GM23338 (cell line): Measurements from ENCODE around the gene TBX1. TPM values are rescaled to one million over a fixed set of nuclear protein-coding genes. Genes with fewer than 3 reads are reported as not detected.

ENCODE experiments used
- ATAC-seq: fragments of 200-7000 bp; cut with Tn5 transposase; 3 replicates; pipeline ENCODE4 v1.9.1; 2020
- DNase-seq: peaks from one replicate; pipeline ENCODE4 v3.0.0-alpha.2; 2015; ENCODE audit warnings: low spot score
- H2AFZ ChIP-seq: fragments of 200-600 bp; sonication (generic); 2 replicates; pipeline ENCODE4 v1.8.0; 2016; ENCODE audit warnings: antibody characterized with exemption, mild to moderate bottlenecking, moderate library complexity
- H3F3A ChIP-seq: fragments of 200-600 bp; sonication (generic); replicated peaks from 2 replicates; pipeline ENCODE4 v1.8.0; 2017; ENCODE audit warnings: antibody characterized with exemption, mixed run types, low read depth
- H3K27ac ChIP-seq: fragments of 200-600 bp; sonication (generic); 2 replicates; pipeline ENCODE4 v1.6.1; 2016; ENCODE audit warnings: low read depth
- H3K27me3 ChIP-seq: fragments of 200-600 bp; sonication (generic); 2 replicates; pipeline ENCODE4 v1.8.0; 2016; ENCODE audit warnings: mild to moderate bottlenecking, mixed run types, moderate library complexity; ENCODE audit not compliant: insufficient read depth
- H3K36me3 ChIP-seq: fragments of 200-600 bp; sonication (generic); 2 replicates; pipeline ENCODE4 v1.8.0; 2016; ENCODE audit warnings: mild to moderate bottlenecking; ENCODE audit not compliant: insufficient read depth
- H3K4me1 ChIP-seq: fragments of 200-600 bp; sonication (generic); 2 replicates; pipeline ENCODE4 v1.8.0; 2016; ENCODE audit warnings: mild to moderate bottlenecking, moderate library complexity; ENCODE audit not compliant: insufficient read depth
- H3K4me2 ChIP-seq: fragments of 200-600 bp; sonication (generic); 2 replicates; pipeline ENCODE4 v1.7.1; 2017; ENCODE audit warnings: mixed run types
- H3K4me3 ChIP-seq: fragments of 200-600 bp; sonication (generic); 2 replicates; pipeline ENCODE4 v1.6.1; 2016; ENCODE audit warnings: mixed run types
- H3K79me2 ChIP-seq: fragments of 200-600 bp; sonication (generic); replicated peaks from 2 replicates; pipeline ENCODE4 v1.8.0; 2017; ENCODE audit warnings: mild to moderate bottlenecking; ENCODE audit not compliant: insufficient read depth
- H3K9me2 ChIP-seq: fragments of 200-600 bp; sonication (generic); 2 replicates; pipeline ENCODE4 v1.8.0; 2017; ENCODE audit not compliant: insufficient read depth
- H4K20me1 ChIP-seq: fragments of 200-600 bp; sonication (generic); replicated peaks from 2 replicates; pipeline ENCODE4 v1.8.0; 2017; ENCODE audit warnings: mild to moderate bottlenecking; ENCODE audit not compliant: insufficient read depth
- H3K27ac Mint-ChIP-seq: 2 replicates; pipeline ENCODE4 v1.8.0; 2020; ENCODE audit warnings: inconsistent platforms, mild to moderate bottlenecking, moderate library complexity, mixed read lengths
- H3K27me3 Mint-ChIP-seq: 3 replicates; pipeline ENCODE4 v1.8.0; 2022; ENCODE audit warnings: low read depth, mild to moderate bottlenecking, moderate library complexity, mixed read lengths, inconsistent platforms; ENCODE audit not compliant: insufficient read depth, poor library complexity
- H3K36me3 Mint-ChIP-seq: 3 replicates; pipeline ENCODE4 v1.8.0; 2021; ENCODE audit warnings: low read depth, mild to moderate bottlenecking, inconsistent platforms, moderate library complexity, mixed read lengths
- H3K4me1 Mint-ChIP-seq: 3 replicates; pipeline ENCODE4 v1.8.0; 2020; ENCODE audit warnings: mild to moderate bottlenecking, inconsistent platforms, mixed read lengths
- H3K4me3 Mint-ChIP-seq: 3 replicates; pipeline ENCODE4 v1.8.0; 2021; ENCODE audit warnings: moderate library complexity, mild to moderate bottlenecking, inconsistent platforms, mixed read lengths
- H3K9me3 Mint-ChIP-seq: 3 replicates; pipeline ENCODE4 v1.8.0; 2020; ENCODE audit warnings: moderate library complexity, mild to moderate bottlenecking, inconsistent platforms, mixed read lengths
- CREB1 ChIP-seq: fragments of 250-450 bp; sonication (Bioruptor Pico); IDR thresholded peaks from 2 replicates; pipeline ENCODE4 v1.5.0; 2020; ENCODE audit warnings: low read depth, mild to moderate bottlenecking, moderate library complexity
- CTCF ChIP-seq, 2 experiments: fragments of 200-600 bp in 1 of 2; sonication (generic) in 1 of 2; conservative IDR thresholded peaks; 2 replicates each; pipeline versions ENCODE4 v1.5.1 to v1.6.1; 2016 to 2017; ENCODE audit warnings: antibody characterized with exemption in 2 of 2, low read depth in 2 of 2, mild to moderate bottlenecking in 2 of 2, moderate library complexity in 1 of 2
- EZH2 ChIP-seq: fragments of 200-600 bp; sonication (generic); IDR thresholded peaks from one replicate; pipeline ENCODE4 v1.8.0; 2017; ENCODE audit warnings: antibody characterized with exemption, mild to moderate bottlenecking, low read depth; ENCODE audit not compliant: unreplicated experiment
- EZH2phosphoT487 ChIP-seq: fragments of 200-600 bp; sonication (generic); IDR thresholded peaks from one replicate; pipeline ENCODE4 v1.8.1; 2018; ENCODE audit warnings: antibody characterized with exemption; ENCODE audit not compliant: unreplicated experiment
- POLR2AphosphoS5 ChIP-seq: IDR thresholded peaks from 2 replicates; pipeline ENCODE4 v1.6.1; 2016; ENCODE audit warnings: antibody characterized with exemption, low read depth
- ZNF462 ChIP-seq: fragments of 250-450 bp; sonication (Bioruptor Pico); IDR thresholded peaks from 2 replicates; pipeline ENCODE4 v1.5.0; 2020; ENCODE audit warnings: mild to moderate bottlenecking, moderate library complexity
- polyA plus RNA-seq: library from polyadenylated mRNA; unstranded; fragments of >200 nt; fragmentation: Nextera tagmentation; extraction: Ambion mirVana; gene quantifications from 2 replicates; pipeline ENCODE4 v1.2.1, GENCODE V29; 2016
- total RNA-seq: library from RNA; depleted of rRNA; stranded (reverse); fragments of >200 nt; shearing (Covaris generic); gene quantifications from 2 replicates; pipeline ENCODE4 v1.2.3, GENCODE V29; 2014

The TBX1 gene
- total and polyA plus RNA-seq, 2 experiments from 2014 or later = 0.19 to 0.66 TPM

- TF ChIP-seq ZNF462 (no peak), POLR2AphosphoS5 (no peak)
Measured at GRCh38 chr22:19730198-19730597, 30.4 kb upstream of the TBX1 start (continued).

- Histone ChIP-seq H3K4me2 (peak overlapping the region; percentile 84), H3K4me1 (no peaks in the 10 kb centered on the region; the same call in 1 of the 2 replicates), H2AFZ (peak overlapping the region; percentile 84; the same call in 1 of the 2 replicates), H3K4me3 (peak overlapping the region; percentile 59), H3K27ac (no peak overlapping the region), H3K79me2 (no peaks in the 10 kb centered on the region), H4K20me1 (no peaks in the 10 kb centered on the region), H3F3A (no peaks in the 10 kb centered on the region), H3K9me2 (no peaks in the 10 kb centered on the region), H3K36me3 (no peaks in the 10 kb centered on the region), H3K27me3 (peaks cover 18% of the 10 kb centered on the region)
- H3K9me3 Mint-ChIP-seq = peaks cover 9% of the 10 kb centered on the region
- H3K36me3 Mint-ChIP-seq = peaks cover 2% of the 10 kb centered on the region; the same call in 1 of the 3 replicates
- peak; percentile 94 for ATAC-seq
- peak; percentile 87 for DNase-seq
- peaks cover 62% of the 10 kb centered on the region for H3K27me3 Mint-ChIP-seq
- H3K4me3 Mint-ChIP-seq = peak overlapping the region; percentile 65
- no peak overlapping the region for H3K27ac Mint-ChIP-seq
- H3K4me1 Mint-ChIP-seq = peaks cover 6% of the 10 kb centered on the region; the same call in 1 of the 3 replicates
- TF ChIP-seq CTCF (conservative IDR thresholded peaks at IDR 0.05; ENCODE audit: low read depth in 2 of 2) (peak; percentile 90 to 95), EZH2phosphoT487 (no peak), CREB1 (CRISPR knock-in tag) (no peak), EZH2 (no peak)
Measured at GRCh38 chr22:19730655-19731360, 29.8 kb upstream of the TBX1 start.
